ENCODE measurements around the gene SH3PXD2B. TPM values are rescaled to one million over a fixed set of nuclear protein-coding genes. Genes with fewer than 3 reads are reported as not detected.

Gene SH3PXD2B
- total and polyA plus RNA-seq, 2 of the 4 experiments (the other 2 are of a cell fraction) = 8.2 to 14.4 TPM

DNA sequence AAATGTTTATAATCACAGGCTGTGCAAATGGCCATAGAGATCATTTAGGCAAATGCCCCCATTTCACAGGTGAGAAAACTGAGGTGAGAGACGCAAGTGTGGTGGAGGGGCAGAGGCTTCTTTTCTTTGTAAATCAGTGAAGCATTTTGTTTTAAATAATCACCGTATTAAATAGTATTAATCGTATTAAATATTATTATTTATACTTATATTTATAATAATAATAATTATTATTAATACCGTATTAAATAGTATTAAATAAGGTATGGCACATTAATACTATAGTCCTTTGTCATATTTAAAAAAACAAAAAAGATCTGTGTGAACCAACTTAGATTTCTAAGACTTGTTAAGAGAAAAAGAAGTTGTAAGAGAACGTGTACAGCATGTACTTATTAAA, 32.6 kb upstream of the SH3PXD2B start:
- H2BK15ac ChIP-seq (ENCODE audit: low read depth, low read length) = no peak overlapping the region

More for the DNA sequence above, 32.6 kb upstream of the SH3PXD2B start:
- in situ Hi-C loops (cut with MboI; ENCODE audit: low sequenced_read_pairs) = no loop called here
- Histone ChIP-seq H2BK20ac (ENCODE audit: low read depth, low read length) (no peak overlapping the region), H3K56ac (ENCODE audit: extremely low read depth, insufficient read depth, low read length) (no peak overlapping the region), H3K27me3 (ENCODE audit: control insufficient read depth, insufficient read depth, low read length) (peaks cover 30% of the 10 kb centered on the region), H2AK5ac (ENCODE audit: low read depth, low read length) (no peak overlapping the region), H2BK5ac (ENCODE audit: low read depth, low read length, poor library complexity, severe bottlenecking) (no peak overlapping the region), H2AFZ (replicated peaks; ENCODE audit: low read length, poor library complexity) (no peak overlapping the region), H4K8ac (ENCODE audit: low read depth in 2 of 2, low read length in 2 of 2) (no peak overlapping the region), H4K91ac (ENCODE audit: insufficient read depth, low read depth, low read length) (no peak overlapping the region), H3K36me3 (ENCODE audit: control insufficient read depth, insufficient read depth, low read length) (no peaks in the 10 kb centered on the region), H3K23ac (ENCODE audit: low read depth, low read length) (no peak overlapping the region), H4K5ac (ENCODE audit: low read depth, low read length) (no peak overlapping the region), H3K9me3 (ENCODE audit: control insufficient read depth, insufficient read depth, low read length) (no peaks in the 10 kb centered on the region; the same call in 1 of the 2 replicates), H3K4me2 (ENCODE audit: low read depth, low read length) (no peak overlapping the region), H2BK120ac (ENCODE audit: low read depth, low read length) (no peak overlapping the region), H3K9me1 (ENCODE audit: insufficient read depth, low read length) (peaks cover 5% of the 10 kb centered on the region; the same call in 1 of the 2 replicates), H2AK9ac (replicated peaks; ENCODE audit: low read depth, low read length, poor library complexity) (no peak overlapping the region), H3K4me1 (ENCODE audit: control insufficient read depth, insufficient read depth, low read length) (no peaks in the 10 kb centered on the region), H3K4ac (ENCODE audit: low read depth, low read length) (no peak overlapping the region), H3K14ac (replicated peaks; ENCODE audit: low read depth, low read length) (no peak overlapping the region), H3K79me1 (ENCODE audit: low read depth in 1 of 2, low read length in 2 of 2) (no peaks in the 10 kb centered on the region), H3K4me3 (ENCODE audit: insufficient read depth, low read depth, low read length) (no peak overlapping the region), H3K27ac (ENCODE audit: insufficient read depth, low read length) (no peak overlapping the region), H3K9ac (ENCODE audit: low read depth, low read length) (no peak overlapping the region), H3K18ac (ENCODE audit: low read depth, low read length) (no peak overlapping the region), H4K20me1 (ENCODE audit: insufficient read depth, low read length) (no peaks in the 10 kb centered on the region)
- POLR2A ChIA-PET (ENCODE audit: unreplicated experiment) = no interaction called here
- CTCF ChIA-PET = no interaction called here
- dilution Hi-C loops (cut with HindIII; ENCODE audit: low sequenced_read_pairs, unreplicated experiment) = no loop called here
- WGBS, 2 experiments (ENCODE audit: extremely low coverage in 2 of 2, insufficient read length in 1 of 2) = 60% methylated on average over 1 of the region's 5 CpGs; no CpG with 5 or more reads in 1 of the 2 experiments
- no peak for DNase-seq
- ATAC-seq (ENCODE audit: low read depth) = no peak
- no peak for TF ChIP-seq FOS (IDR thresholded peaks at IDR 0.05; ENCODE audit: low read depth, low read length)
- no TSS peak for BruUV-seq (replicated peaks)
- intact Hi-C loops (cut with micrococcal nuclease) = no loop called here

Data from IMR-90 (cell line).